ENCODE measurements around the gene RNF212.

- no peak for TF ChIP-seq POLR2AphosphoS5 (IDR thresholded peaks at IDR 0.05; ENCODE audit: low read depth, low read length)
- TF ChIP-seq SIN3A (IDR thresholded peaks at IDR 0.05; ENCODE audit: borderline replicate concordance, insufficient read depth, low read length): no peak
- TF ChIP-seq, protein P1, sequence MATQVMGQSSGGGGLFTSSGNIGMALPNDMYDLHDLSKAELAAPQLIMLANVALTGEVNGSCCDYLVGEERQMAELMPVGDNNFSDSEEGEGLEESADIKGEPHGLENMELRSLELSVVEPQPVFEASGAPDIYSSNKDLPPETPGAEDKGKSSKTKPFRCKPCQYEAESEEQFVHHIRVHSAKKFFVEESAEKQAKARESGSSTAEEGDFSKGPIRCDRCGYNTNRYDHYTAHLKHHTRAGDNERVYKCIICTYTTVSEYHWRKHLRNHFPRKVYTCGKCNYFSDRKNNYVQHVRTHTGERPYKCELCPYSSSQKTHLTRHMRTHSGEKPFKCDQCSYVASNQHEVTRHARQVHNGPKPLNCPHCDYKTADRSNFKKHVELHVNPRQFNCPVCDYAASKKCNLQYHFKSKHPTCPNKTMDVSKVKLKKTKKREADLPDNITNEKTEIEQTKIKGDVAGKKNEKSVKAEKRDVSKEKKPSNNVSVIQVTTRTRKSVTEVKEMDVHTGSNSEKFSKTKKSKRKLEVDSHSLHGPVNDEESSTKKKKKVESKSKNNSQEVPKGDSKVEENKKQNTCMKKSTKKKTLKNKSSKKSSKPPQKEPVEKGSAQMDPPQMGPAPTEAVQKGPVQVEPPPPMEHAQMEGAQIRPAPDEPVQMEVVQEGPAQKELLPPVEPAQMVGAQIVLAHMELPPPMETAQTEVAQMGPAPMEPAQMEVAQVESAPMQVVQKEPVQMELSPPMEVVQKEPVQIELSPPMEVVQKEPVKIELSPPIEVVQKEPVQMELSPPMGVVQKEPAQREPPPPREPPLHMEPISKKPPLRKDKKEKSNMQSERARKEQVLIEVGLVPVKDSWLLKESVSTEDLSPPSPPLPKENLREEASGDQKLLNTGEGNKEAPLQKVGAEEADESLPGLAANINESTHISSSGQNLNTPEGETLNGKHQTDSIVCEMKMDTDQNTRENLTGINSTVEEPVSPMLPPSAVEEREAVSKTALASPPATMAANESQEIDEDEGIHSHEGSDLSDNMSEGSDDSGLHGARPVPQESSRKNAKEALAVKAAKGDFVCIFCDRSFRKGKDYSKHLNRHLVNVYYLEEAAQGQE (IDR thresholded peaks at IDR 0.05; ENCODE audit: insufficient read depth in 1 of 2, low read depth in 2 of 2, low read length in 2 of 2): no peak
- no peak for TF ChIP-seq TAF1 (IDR thresholded peaks at IDR 0.05; ENCODE audit: borderline replicate concordance, insufficient read depth, low read length)
Observed at GRCh38 chr4:1044469-1045192, 68.7 kb downstream of the RNF212 start.
